GM21619 (cell line): ENCODE measurements around the gene KIF9.
"Not testable (repeated sequence)": the region's sequence is repeated elsewhere in the genome, so short reads cannot be mapped to it uniquely, and the experiment has no call there.

Experiments
- ATAC-seq: cut with Tn5 transposase; IDR thresholded peaks from one replicate; pipeline ENCODE4 v1.9.1; 2021; ENCODE audit not compliant: unreplicated experiment

KIF9 gene

GRCh38 chr3:47294392-47294791 lies 11.8 kb upstream of the KIF9 start:
- ATAC-seq: no peak

- no peak for ATAC-seq
Measured at GRCh38 chr3:47293822-47294221, 11.2 kb upstream of the KIF9 start.

- not testable (repeated sequence) for ATAC-seq
Measured at GRCh38 chr3:47291754-47292420, 9.3 kb upstream of the KIF9 start.

GRCh38 chr3:47291158-47291753 lies 8.7 kb upstream of the KIF9 start:
- ATAC-seq: no peak

GRCh38 chr3:47288966-47289910 lies 6.6 kb upstream of the KIF9 start:
- no peak for ATAC-seq

- ATAC-seq: no peak
Measured at GRCh38 chr3:47283591-47284364, 1.2 kb upstream of the KIF9 start.

- no peak for ATAC-seq
Measured at GRCh38 chr3:47283193-47283537, 566 bp upstream of the KIF9 start.

GRCh38 chr3:47280519-47280918 lies 2.1 kb downstream of the KIF9 start:
- ATAC-seq: no peak

GRCh38 chr3:47276558-47276957 lies 6.0 kb downstream of the KIF9 start:
- ATAC-seq: no peak

- ATAC-seq: no peak
Measured at GRCh38 chr3:47274652-47275051, 7.9 kb downstream of the KIF9 start.

- ATAC-seq: no peak
Measured at GRCh38 chr3:47273564-47273963, 9.0 kb downstream of the KIF9 start.

GRCh38 chr3:47270526-47270925 lies 12.1 kb downstream of the KIF9 start:
- ATAC-seq: no peak

- ATAC-seq: no peak
Measured at GRCh38 chr3:47267490-47267824, 15.1 kb downstream of the KIF9 start.

- ATAC-seq: peak; percentile 74
Measured at GRCh38 chr3:47266709-47267489, 15.7 kb downstream of the KIF9 start.

GRCh38 chr3:47265725-47266428 lies 16.7 kb downstream of the KIF9 start:
- ATAC-seq: no peak

- ATAC-seq: no peak
Measured at GRCh38 chr3:47265008-47265407, 17.6 kb downstream of the KIF9 start.

- ATAC-seq: no peak
Measured at GRCh38 chr3:47261301-47261700, 21.3 kb downstream of the KIF9 start.

GRCh38 chr3:47260605-47261004 lies 22.0 kb downstream of the KIF9 start:
- no peak for ATAC-seq

GRCh38 chr3:47259114-47259513 lies 23.5 kb downstream of the KIF9 start:
- ATAC-seq: no peak

GRCh38 chr3:47256331-47256730 lies 26.3 kb downstream of the KIF9 start:
- ATAC-seq: not testable (repeated sequence)
